Sigmoid colon (tissue), 7 donors: ENCODE results near the gene GRK1. TPM values are rescaled to one million over a fixed set of nuclear protein-coding genes. Genes with fewer than 3 reads are reported as not detected.
"Not testable (repeated sequence)": the region's sequence is repeated elsewhere in the genome, so short reads cannot be mapped to it uniquely, and the experiment has no call there.

ENCODE experiments used
- DNase-seq: peaks from one replicate; pipeline ENCODE4 v3.0.0-alpha.2; 2019
- H3K27ac ChIP-seq, 4 donors: fragments of 200-600 bp; sonication (generic); one replicate each; pipeline ENCODE4 v1.5.1; 2016 to 2019; ENCODE audit warnings: mild to moderate bottlenecking in 1 of 4
- H3K27me3 ChIP-seq, 3 donors: fragments of 200-600 bp; sonication (generic); one replicate each; pipeline ENCODE4 v1.5.1; 2019; ENCODE audit warnings: mild to moderate bottlenecking in 1 of 3
- H3K36me3 ChIP-seq, 4 donors: fragments of 200-600 bp; sonication (generic); one replicate each; pipeline ENCODE4 v1.5.1; 2016 to 2019
- H3K4me1 ChIP-seq, 4 donors: fragments of 200-600 bp; sonication (generic); one replicate each; pipeline ENCODE4 v1.5.1; 2017 to 2019
- H3K4me3 ChIP-seq, 4 donors: fragments of 200-600 bp; sonication (generic); one replicate each; pipeline ENCODE4 v1.5.1; 2017 to 2019; ENCODE audit warnings: mild to moderate bottlenecking in 2 of 4, moderate library complexity in 1 of 4
- H3K9me3 ChIP-seq, 4 donors: fragments of 200-600 bp in 3 of 4; sonication (generic) in 3 of 4; one replicate each; pipeline versions ENCODE4 v1.5.1 to v1.6.1; 2013 to 2019
- CTCF ChIP-seq, 4 experiments: fragments of 450-650 bp in 3 of 4; fragments of 200-600 bp in 1 of 4; IDR thresholded peaks; one replicate each; pipeline ENCODE4 v1.5.1; 2016 to 2019; ENCODE audit warnings: antibody characterized with exemption in 4 of 4, mild to moderate bottlenecking in 3 of 4, moderate library complexity in 2 of 4
- EP300 ChIP-seq, 4 donors: sonication (generic); formaldehyde crosslinking; IDR thresholded peaks; one replicate each; pipeline ENCODE4 v1.6.1; 2017; ENCODE audit warnings: antibody characterized with exemption in 4 of 4
- POLR2A ChIP-seq, 2 donors: fragments of 450-650 bp; IDR thresholded peaks; one replicate each; pipeline ENCODE4 v1.6.1; 2016; ENCODE audit warnings: antibody characterized with exemption in 2 of 2, mild to moderate bottlenecking in 2 of 2, moderate library complexity in 2 of 2
- POLR2AphosphoS5 ChIP-seq, 4 donors: sonication (generic); formaldehyde crosslinking; IDR thresholded peaks; one replicate each; pipeline ENCODE4 v1.6.1; 2017; ENCODE audit warnings: antibody characterized with exemption in 4 of 4
- WGBS, 2 donors: extraction: QIAGEN DNeasy Blood & Tissue Kit; methylation state at CpG; one replicate each; pipeline ENCODE4 v1.1.7; 2013; 5-methylcytosine and 5-hydroxymethylcytosine counted together
- intact Hi-C: fragments of 100-400 bp; cut with DNase I; formaldehyde crosslinking; loops from one replicate; pipeline ENCODE4 v1.15.1; 2023
- polyA plus RNA-seq, 3 donors: library from polyadenylated mRNA; stranded (reverse); fragments of 200-250 nt; gene quantifications; one replicate each; pipeline ENCODE4 v1.2.3, GENCODE V29; 2013
- total RNA-seq, 4 donors: library from RNA; depleted of rRNA; stranded (reverse); fragments of >200 nt; gene quantifications; one replicate each; pipeline ENCODE4 v1.1.0, GENCODE V29; 2016
- donor health status: healthy with polysubstance abuse.
- donor health status: Bipolar disorder and iron deficiency.
- donor health status: healthy.

The GRK1 gene
- total and polyA plus RNA-seq, 7 donors = 0.10 to 0.28 TPM; not detected in 5

GRCh38 chr13:113621046-113621445 is 46.0 kb upstream of the GRK1 start:
- peaks cover 0 to 1% (median 0%) of the 10 kb centered on the region in 4 donors for H3K4me1 ChIP-seq
- no peaks in the 10 kb centered on the region for H3K9me3 ChIP-seq
- no peak for TF ChIP-seq EP300 (IDR thresholded peaks at IDR 0.05)
- TF ChIP-seq CTCF (IDR thresholded peaks at IDR 0.05) = no peak
- TF ChIP-seq POLR2A (IDR thresholded peaks at IDR 0.05) = no peak
- no peak for TF ChIP-seq POLR2AphosphoS5 (IDR thresholded peaks at IDR 0.05)
- 97% methylated on average over 15 of the region's 15 CpGs for WGBS, 2 donors
- intact Hi-C loops = no loop called here
- H3K4me3 ChIP-seq = no peak overlapping the region
- no peak overlapping the region for H3K27ac ChIP-seq
- peak; percentile 41 for DNase-seq
- no peaks in the 10 kb centered on the region for H3K27me3 ChIP-seq
- peaks cover 0 to 20% (median 7%) of the 10 kb centered on the region in 4 donors for H3K36me3 ChIP-seq

GRCh38 chr13:113621498-113621897 is 45.5 kb upstream of the GRK1 start:
- intact Hi-C loops, H3K27me3 ChIP-seq, H3K4me3 ChIP-seq, H3K27ac ChIP-seq, H3K4me1 ChIP-seq, H3K9me3 ChIP-seq: not testable (repeated sequence)
- peak; percentile 56 for DNase-seq
- 89 to 94% methylated on average over 13 of the region's 13 CpGs for whole genome bisulfite sequencing, 2 donors
- peak in 2 of 4 experiments; percentile 29 to 40 for TF ChIP-seq CTCF (IDR thresholded peaks at IDR 0.05)
- H3K36me3 ChIP-seq = peaks cover 0 to 20% (median 7%) of the 10 kb centered on the region in 4 donors

GRCh38 chr13:113621986-113622550 is 45.0 kb upstream of the GRK1 start:
- H3K27ac ChIP-seq, intact Hi-C loops, H3K4me3 ChIP-seq, H3K4me1 ChIP-seq, H3K9me3 ChIP-seq, H3K27me3 ChIP-seq: not testable (repeated sequence)
- peaks cover 0 to 21% (median 7%) of the 10 kb centered on the region in 4 donors for H3K36me3 ChIP-seq
- WGBS, 2 donors = 94 to 96% methylated on average over 20 of the region's 20 CpGs
- DNase-seq = peak; percentile 46

GRCh38 chr13:113622791-113623490 is 44.1 kb upstream of the GRK1 start:
- intact Hi-C loops = no loop called here
- 92 to 95% methylated on average over 29 of the region's 29 CpGs for WGBS, 2 donors
- H3K9me3 ChIP-seq = no peaks in the 10 kb centered on the region
- peaks cover 0 to 24% (median 7%) of the 10 kb centered on the region in 4 donors for H3K36me3 ChIP-seq
- peaks cover 0 to 5% (median 0%) of the 10 kb centered on the region in 4 donors for H3K4me1 ChIP-seq
- H3K4me3 ChIP-seq = no peak overlapping the region
- no peaks in the 10 kb centered on the region for H3K27me3 ChIP-seq
- H3K27ac ChIP-seq = no peak overlapping the region
- DNase-seq = peak; percentile 35
- TF ChIP-seq POLR2AphosphoS5 (IDR thresholded peaks at IDR 0.05) (no peak), EP300 (IDR thresholded peaks at IDR 0.05) (no peak), CTCF (IDR thresholded peaks at IDR 0.05) (no peak), POLR2A (IDR thresholded peaks at IDR 0.05) (no peak)

- 97% methylated on average over 20 of the region's 20 CpGs for WGBS, 2 donors
- no peak overlapping the region for H3K27ac ChIP-seq
- H3K4me1 ChIP-seq = peaks cover 0 to 5% (median 0%) of the 10 kb centered on the region in 4 donors
- DNase-seq = peak; percentile 50
- intact Hi-C loops = no loop called here
- H3K9me3 ChIP-seq = no peaks in the 10 kb centered on the region
- H3K36me3 ChIP-seq = peaks cover 0 to 31% (median 7%) of the 10 kb centered on the region in 4 donors
- no peak overlapping the region for H3K4me3 ChIP-seq
- no peaks in the 10 kb centered on the region for H3K27me3 ChIP-seq
- no peak for TF ChIP-seq EP300 (IDR thresholded peaks at IDR 0.05)
- no peak for TF ChIP-seq POLR2AphosphoS5 (IDR thresholded peaks at IDR 0.05)
- no peak for TF ChIP-seq POLR2A (IDR thresholded peaks at IDR 0.05)
- TF ChIP-seq CTCF (IDR thresholded peaks at IDR 0.05) = no peak
Observed at GRCh38 chr13:113623491-113624234, 43.4 kb upstream of the GRK1 start.
